WTC11 (cell line): Measurements from ENCODE around the gene STX8.

Experiments used
- TF ChIP-seq, protein P1 (sequence below): sonication (generic); formaldehyde crosslinking; IDR thresholded peaks from 2 replicates; pipeline ENCODE4 v1.8.1; 2023; ENCODE audit warnings: mild to moderate bottlenecking, missing genetic modification reagents
- TF ChIP-seq, protein P2 (sequence below): fragments of 200-600 bp; IDR thresholded peaks from 2 replicates; pipeline ENCODE4 v1.8.0; 2022; ENCODE audit warnings: antibody characterized with exemption

DNA sequence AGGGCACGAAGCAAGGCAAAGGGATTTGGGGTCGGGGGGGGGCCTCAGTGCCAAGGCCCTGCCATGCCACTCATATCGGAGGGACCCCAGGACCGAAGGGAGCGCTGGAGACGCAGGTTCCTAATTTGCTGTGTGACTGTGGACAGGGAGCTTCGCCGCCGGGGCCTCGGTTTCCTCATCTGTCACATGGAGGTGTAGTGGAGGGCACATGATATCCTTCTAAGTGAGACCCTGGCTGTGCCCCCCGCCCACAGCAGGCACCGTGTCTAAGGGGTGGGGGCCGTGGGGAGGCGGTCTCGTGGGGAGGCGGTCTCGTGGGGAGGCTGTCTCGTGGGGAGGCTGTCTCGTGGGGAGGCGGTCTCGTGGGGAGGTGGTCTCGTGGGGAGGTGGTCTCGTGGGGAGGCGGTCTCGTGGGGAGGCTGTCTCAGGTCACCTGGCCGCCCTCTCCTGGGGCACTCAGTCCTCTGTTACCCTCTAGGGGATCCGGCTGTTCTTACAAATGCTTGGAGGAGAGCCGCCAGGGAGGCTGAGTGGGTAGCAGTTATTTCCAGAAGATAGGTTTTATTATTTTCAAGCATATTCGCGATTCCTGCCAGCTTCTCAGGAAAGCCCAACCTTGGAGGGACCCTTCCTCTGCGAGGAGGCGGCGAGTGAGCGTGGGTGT is 349.4 kb downstream of the STX8 start:
- TF ChIP-seq, protein P1, sequence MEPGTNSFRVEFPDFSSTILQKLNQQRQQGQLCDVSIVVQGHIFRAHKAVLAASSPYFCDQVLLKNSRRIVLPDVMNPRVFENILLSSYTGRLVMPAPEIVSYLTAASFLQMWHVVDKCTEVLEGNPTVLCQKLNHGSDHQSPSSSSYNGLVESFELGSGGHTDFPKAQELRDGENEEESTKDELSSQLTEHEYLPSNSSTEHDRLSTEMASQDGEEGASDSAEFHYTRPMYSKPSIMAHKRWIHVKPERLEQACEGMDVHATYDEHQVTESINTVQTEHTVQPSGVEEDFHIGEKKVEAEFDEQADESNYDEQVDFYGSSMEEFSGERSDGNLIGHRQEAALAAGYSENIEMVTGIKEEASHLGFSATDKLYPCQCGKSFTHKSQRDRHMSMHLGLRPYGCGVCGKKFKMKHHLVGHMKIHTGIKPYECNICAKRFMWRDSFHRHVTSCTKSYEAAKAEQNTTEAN (CRISPR knock-in tag), result no peak
- TF ChIP-seq, protein P2, sequence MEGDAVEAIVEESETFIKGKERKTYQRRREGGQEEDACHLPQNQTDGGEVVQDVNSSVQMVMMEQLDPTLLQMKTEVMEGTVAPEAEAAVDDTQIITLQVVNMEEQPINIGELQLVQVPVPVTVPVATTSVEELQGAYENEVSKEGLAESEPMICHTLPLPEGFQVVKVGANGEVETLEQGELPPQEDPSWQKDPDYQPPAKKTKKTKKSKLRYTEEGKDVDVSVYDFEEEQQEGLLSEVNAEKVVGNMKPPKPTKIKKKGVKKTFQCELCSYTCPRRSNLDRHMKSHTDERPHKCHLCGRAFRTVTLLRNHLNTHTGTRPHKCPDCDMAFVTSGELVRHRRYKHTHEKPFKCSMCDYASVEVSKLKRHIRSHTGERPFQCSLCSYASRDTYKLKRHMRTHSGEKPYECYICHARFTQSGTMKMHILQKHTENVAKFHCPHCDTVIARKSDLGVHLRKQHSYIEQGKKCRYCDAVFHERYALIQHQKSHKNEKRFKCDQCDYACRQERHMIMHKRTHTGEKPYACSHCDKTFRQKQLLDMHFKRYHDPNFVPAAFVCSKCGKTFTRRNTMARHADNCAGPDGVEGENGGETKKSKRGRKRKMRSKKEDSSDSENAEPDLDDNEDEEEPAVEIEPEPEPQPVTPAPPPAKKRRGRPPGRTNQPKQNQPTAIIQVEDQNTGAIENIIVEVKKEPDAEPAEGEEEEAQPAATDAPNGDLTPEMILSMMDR, result no peak
